ENCODE data around the gene AJAP1.

DNA sequence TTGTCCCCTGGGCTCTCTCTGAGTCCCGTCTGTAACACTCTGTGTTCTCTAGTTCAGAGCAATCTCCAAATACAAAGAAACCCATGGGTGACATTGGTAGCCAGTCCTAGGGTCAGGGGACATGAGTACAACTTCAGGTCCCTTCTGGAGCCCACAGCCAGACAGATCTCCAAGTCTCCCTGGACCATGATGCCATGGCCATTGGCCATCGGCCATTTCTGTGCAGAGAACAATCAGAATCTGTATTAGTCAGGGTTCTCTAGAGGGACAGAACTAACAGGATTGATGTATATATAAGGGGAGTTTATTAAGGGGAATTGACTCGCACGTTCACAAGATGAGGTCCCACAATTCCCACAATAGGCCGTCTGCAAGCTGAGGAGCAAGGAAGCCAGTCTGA, 106.9 kb downstream of the AJAP1 start:
- TF ChIP-seq, protein P1, sequence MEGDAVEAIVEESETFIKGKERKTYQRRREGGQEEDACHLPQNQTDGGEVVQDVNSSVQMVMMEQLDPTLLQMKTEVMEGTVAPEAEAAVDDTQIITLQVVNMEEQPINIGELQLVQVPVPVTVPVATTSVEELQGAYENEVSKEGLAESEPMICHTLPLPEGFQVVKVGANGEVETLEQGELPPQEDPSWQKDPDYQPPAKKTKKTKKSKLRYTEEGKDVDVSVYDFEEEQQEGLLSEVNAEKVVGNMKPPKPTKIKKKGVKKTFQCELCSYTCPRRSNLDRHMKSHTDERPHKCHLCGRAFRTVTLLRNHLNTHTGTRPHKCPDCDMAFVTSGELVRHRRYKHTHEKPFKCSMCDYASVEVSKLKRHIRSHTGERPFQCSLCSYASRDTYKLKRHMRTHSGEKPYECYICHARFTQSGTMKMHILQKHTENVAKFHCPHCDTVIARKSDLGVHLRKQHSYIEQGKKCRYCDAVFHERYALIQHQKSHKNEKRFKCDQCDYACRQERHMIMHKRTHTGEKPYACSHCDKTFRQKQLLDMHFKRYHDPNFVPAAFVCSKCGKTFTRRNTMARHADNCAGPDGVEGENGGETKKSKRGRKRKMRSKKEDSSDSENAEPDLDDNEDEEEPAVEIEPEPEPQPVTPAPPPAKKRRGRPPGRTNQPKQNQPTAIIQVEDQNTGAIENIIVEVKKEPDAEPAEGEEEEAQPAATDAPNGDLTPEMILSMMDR (IDR thresholded peaks at IDR 0.05), result no peak
- TF ChIP-seq POLR2A (IDR thresholded peaks at IDR 0.05), result no peak
